ENCODE data around the gene STXBP1.

GRCh38 chr9:127689329-127690000 is 77.4 kb downstream of the STXBP1 start:
- TF ChIP-seq CTCF (IDR thresholded peaks at IDR 0.05 in 4 of 5, conservative IDR thresholded peaks at IDR 0.05 in 1 of 5) (no peak), POLR2A (IDR thresholded peaks at IDR 0.05) (no peak)

All from gastrocnemius medialis (tissue), 4 donors.